Colon (tissue), 2 donors: Measurements from ENCODE around the gene USP43.

Source experiments
- FAIRE-seq: peaks from 2 replicates; lab custom pipeline; 2012; peaks lifted over from hg19 to GRCh38; lab: Jason Lieb, UNC
- donor health status: control.
- donor health status: control.

The USP43 gene

DNA sequence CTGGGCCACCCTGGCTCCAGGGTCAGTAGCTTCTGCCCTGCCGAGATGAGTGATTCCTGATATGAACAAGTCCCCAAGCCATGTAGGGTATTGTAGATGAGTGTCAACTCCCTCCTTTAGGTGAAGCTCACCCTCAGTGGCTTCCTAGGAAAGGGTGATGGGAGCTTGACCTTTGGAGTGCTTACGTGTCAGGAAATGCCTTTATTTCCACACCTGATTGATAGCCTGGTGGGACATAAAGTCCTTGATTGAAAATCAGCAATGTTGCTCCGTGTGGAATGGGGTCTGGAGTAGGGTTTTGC is 58.4 kb downstream of the USP43 start:
- no peak for FAIRE-seq

GRCh38 chr17:9705745-9706144 is 60.4 kb downstream of the USP43 start:
- FAIRE-seq = no peak

DNA sequence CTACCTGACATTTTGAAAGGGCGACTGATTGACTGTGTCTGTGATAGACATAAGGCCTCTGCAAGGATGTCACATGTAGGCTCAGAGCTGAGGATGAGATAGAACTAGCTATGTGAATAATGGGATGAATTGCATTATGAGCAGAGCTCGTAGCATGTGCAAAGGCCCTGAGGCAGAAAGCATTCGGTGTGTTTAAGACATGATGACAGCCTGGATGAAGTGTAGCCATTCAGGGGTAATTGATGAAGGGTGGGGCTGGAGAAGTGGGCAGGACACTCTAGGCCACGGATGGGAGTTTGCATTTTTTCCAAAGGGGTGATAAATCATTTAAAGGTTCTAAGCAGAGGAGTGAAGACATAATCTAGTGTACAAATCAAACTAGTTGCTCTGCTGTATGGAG is 62.6 kb downstream of the USP43 start:
- FAIRE-seq = no peak

DNA sequence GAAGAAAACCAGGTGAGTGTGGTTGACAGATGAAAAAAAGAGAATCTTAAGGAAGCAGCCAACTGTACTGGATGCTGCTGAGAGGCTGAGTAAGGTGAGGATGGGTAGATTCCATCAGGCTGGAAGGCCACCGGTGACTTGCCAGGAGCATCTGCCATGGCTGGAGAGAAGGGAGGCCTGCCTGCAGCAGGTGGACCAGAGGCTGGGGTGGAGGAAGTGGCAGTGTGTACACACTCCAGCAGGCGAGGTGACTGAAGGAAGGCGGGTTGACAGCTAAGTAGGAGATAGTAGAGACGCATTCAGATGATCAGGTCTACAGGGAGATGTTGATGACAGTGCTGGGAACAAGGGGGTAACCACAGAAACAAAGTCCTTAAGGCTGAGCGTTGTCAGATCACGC is 69.5 kb downstream of the USP43 start:
- FAIRE-seq = no peak

GRCh38 chr17:9715503-9716016 is 70.2 kb downstream of the USP43 start:
- FAIRE-seq = no peak

DNA sequence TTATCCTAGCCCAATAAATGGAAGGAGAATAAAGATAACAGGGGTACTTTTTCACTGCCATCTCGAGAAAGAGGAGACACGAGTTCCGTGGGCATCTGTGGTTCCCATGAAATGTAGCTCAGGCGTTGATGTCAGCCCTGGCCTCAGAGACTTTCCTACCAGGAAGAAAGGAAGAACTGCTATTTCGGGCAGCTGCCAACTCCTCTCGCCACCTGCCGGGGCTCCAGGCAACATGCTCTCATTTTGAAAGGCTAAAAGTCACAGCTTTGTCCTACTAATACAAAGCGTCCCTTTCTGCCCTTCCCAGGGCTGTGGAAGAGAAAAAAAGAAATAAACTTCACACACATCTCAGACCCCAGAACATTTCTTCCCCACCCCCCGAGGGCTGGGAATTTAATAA is 80.3 kb downstream of the USP43 start:
- no peak for FAIRE-seq

DNA sequence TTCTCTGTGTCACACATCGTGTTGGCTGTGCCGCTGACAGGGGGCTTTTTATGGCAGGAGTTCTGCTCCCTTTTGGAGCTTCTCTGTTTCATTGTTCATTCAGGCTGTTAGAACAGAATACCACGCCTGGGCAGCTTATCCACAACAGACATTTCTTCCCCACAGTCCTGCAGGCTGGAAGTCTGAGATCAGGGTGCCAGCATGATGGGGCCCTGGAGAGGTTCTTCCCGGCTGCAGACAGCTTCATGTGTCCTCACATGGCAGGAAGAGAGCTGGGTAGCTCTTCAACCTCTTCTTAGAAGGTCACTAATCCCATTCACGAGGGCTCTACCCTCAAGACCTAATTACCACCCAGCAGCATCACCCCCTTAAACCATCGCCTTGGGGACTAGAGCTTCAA is 81.0 kb downstream of the USP43 start:
- no peak for FAIRE-seq

DNA sequence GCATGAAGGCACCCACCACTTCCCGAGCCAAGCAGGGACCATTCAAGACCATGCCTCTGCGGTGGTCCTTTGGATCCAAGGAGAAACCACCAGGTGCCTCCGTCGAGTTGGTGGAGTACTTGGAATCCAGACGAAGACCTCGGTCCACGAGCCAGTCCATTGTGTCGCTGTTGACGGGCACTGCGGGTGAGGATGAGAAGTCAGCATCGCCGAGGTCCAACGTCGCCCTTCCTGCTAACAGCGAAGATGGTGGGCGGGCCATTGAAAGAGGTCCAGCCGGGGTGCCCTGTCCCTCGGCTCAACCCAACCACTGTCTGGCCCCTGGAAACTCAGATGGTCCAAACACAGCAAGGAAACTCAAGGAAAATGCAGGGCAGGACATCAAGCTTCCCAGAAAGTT is 82.7 kb downstream of the USP43 start:
- FAIRE-seq = no peak

DNA sequence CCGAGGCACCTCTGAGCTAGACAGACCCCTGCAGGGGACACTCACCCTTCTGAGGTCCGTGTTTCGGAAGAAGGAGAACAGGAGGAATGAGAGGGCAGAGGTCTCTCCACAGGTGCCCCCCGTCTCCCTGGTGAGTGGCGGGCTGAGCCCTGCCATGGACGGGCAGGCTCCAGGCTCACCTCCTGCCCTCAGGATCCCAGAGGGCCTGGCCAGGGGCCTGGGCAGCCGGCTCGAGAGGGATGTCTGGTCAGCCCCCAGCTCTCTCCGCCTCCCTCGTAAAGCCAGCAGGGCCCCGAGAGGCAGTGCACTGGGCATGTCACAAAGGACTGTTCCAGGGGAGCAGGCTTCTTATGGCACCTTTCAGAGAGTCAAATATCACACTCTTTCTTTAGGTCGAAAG is 83.2 kb downstream of the USP43 start:
- no peak for FAIRE-seq

GRCh38 chr17:9729034-9729650 is 83.8 kb downstream of the USP43 start:
- no peak for FAIRE-seq

GRCh38 chr17:9729735-9730420 is 84.6 kb downstream of the USP43 start:
- FAIRE-seq = no peak

- FAIRE-seq = no peak
These were observed 105.2 kb downstream of the USP43 start for GRCh38 chr17:9750524-9750923.

DNA sequence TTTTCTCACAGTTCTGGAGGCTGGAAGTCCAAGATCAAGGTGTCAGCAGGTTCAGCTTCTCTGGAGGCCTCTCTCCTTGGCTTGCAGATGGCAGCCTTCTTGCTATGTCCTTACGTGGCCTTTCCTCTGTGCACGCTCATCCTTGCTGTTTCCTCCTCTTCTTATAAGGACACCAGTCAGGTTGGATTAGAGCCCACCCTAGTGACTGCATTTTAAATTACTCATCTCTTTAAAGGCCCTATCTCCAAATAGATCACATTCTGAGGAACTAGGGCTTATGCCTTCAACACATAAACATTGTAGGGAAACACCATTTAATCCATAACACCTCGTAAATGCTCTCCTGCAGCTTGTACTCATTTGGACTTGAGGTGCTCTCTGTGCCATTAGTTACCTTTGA is 109.8 kb downstream of the USP43 start:
- no peak for FAIRE-seq

GRCh38 chr17:9760266-9760665 is 114.9 kb downstream of the USP43 start:
- no peak for FAIRE-seq

DNA sequence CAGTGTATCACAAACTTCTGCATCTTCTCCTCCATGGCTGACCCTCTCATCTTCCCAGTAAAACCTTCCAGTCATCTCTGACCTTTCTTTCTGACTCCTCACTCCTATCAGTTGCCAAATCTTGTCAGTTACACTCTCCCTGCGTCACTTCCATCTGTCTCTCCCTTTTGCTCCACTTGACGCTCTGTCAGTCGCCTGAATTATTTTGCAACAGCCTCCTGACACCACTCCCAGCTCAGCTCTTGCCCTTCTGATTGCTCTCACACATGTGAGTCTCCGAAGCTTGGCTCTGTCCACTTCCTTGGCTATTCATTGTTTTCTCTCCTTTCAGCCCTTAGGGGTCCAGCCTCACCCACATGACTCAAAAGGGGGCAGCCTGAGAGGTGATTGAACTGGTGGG is 118.3 kb downstream of the USP43 start:
- FAIRE-seq = no peak

DNA sequence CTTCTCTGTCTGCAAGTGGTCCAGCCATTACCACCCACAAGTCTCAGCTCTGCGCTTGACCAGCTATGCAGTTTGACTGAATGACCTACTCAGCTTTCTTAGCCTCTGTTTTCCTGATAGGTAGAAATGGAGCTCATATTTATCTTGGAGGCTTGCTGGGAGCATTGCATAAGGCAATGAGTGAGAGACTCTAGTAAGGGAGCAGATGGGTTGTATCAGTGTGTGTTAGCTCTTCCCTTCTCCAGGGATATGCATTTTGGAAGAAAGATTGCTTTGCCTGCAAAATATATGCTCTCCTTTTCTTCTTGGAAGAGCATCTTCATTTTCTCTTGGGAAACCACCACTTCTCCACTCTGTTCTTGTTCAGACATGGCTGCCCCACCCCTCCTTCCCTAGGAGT is 120.0 kb downstream of the USP43 start:
- FAIRE-seq = no peak

DNA sequence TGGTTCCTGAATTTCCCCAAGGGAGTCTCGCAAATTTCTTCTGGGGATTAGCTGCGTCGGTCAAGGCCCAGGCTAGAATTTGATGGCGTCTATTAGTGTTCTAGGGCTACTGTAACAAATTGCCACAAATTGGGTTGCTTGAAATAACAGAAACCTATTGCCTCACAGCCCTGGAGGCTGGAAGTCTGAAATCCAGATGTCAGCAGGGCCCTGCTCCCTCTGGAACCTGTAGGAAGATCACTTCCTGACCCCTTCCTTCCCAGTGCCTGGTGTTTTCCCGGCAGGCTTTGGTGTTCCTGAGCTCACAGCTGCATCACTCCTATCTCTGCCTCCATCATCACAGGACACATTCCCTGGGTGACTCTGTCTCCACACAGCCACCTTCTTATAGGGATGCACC is 121.7 kb downstream of the USP43 start:
- no peak for FAIRE-seq

- FAIRE-seq = no peak
These were observed 122.2 kb downstream of the USP43 start for GRCh38 chr17:9767432-9767991.

GRCh38 chr17:9768381-9768934 is 123.1 kb downstream of the USP43 start:
- FAIRE-seq = no peak

DNA sequence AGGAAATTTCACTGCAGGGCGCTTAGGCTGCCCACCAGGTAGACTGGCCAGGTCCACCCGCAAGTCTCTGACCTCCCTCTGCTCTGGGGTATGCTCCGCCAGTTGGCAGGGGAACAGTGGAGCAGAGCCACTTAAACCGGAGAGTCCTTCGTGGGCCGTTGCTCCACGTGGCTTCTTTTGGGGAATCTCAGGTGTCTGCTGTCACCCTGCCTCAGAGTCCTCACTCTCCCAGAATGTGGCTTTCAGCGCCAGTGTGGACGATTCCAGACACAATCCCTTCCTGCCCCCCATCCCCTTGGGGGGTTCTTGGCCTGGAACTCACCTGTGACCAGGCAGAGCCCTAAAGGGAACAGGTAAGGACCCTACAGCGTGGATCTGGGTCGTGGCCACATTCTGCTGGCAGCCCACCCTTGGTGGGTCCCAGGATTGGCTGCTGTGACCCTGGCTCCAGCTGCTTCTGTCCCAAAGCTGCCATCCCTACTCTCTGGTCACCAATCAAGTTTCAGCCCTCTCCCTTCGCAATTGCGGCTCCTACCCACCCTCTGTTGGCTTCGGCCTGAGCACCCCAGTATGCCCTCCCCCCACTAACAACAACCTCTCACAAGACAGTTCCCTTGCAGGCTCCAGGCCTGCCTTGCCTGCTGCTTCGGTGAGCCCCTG is 123.8 kb downstream of the USP43 start:
- FAIRE-seq = no peak

DNA sequence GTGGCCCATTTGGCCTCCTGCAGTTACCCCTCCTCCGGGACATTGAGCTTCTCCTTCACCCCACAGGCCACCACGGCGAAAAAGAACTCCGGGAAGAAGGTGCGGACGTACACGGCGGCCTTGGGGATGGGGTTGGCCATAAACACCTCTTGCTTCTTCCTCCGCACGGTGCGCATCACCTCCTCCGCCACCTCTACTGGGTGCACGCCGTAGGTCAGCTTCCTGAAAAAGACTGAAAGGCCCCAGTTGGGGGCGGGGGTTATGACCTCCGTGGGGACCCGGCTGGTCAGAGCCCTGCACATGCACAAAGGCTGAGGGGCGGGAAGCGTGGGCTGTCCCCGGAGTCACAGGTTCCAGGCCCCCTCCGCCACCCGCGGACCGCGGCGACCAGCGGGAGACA is 126.1 kb downstream of the USP43 start:
- FAIRE-seq = no peak

GRCh38 chr17:9772658-9773057 is 127.3 kb downstream of the USP43 start:
- no peak for FAIRE-seq

DNA sequence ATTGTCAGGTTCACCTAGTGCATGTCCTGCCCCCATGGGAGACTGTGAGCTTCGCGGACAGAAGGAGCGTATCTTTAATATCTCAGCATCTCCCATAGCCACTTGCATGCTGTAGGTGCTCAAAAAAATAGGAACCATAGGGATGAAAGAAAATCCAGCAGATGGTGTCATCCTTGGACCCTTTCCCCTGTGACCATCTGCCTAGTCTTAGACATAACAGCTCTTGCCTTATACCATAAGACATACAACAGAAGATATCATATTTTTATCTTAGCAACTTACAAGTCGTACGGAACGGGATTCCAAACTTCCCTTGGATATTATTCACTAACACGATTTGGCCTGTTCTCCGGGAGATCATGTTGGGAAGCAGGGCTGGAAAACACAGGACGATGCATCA is 131.6 kb downstream of the USP43 start:
- FAIRE-seq = no peak
